Psoas muscle (tissue), 8 donors: Measurements from ENCODE around the gene FAM120B. TPM values are rescaled to one million over a fixed set of nuclear protein-coding genes. Genes with fewer than 3 reads are reported as not detected.
"Not testable (repeated sequence)": the region's sequence is repeated elsewhere in the genome, so short reads cannot be mapped to it uniquely, and the experiment has no call there.

Source experiments
- ATAC-seq, 4 donors: fragments of 200-7000 bp; cut with Tn5 transposase; one replicate each; pipeline ENCODE4 v1.9.1; 2020; ENCODE audit warnings: moderate library complexity in 3 of 4, mild to moderate bottlenecking in 2 of 4
- DNase-seq, 2 donors: peaks; one replicate each; pipeline ENCODE4 v3.0.0-alpha.2; 2020
- H3K27ac ChIP-seq: fragments of 200-600 bp; one replicate; pipeline ENCODE4 v1.8.0; 2022
- H3K27me3 ChIP-seq, 3 donors: fragments of 200-600 bp in 1 of 3; one replicate each; pipeline versions ENCODE4 v1.6.1 to v1.8.0; 2013 to 2022; ENCODE audit warnings: low read length in 2 of 3, mild to moderate bottlenecking in 2 of 3, moderate library complexity in 1 of 3; ENCODE audit not compliant: insufficient read depth in 3 of 3
- H3K36me3 ChIP-seq, 2 donors: fragments of 200-600 bp in 1 of 2; one replicate each; pipeline versions ENCODE4 v1.6.1 to v1.8.0; 2013 to 2022; ENCODE audit warnings: low read depth in 1 of 2, mild to moderate bottlenecking in 1 of 2, moderate library complexity in 1 of 2; ENCODE audit not compliant: insufficient read depth in 1 of 2
- H3K4me1 ChIP-seq: fragments of 200-600 bp; one replicate; pipeline ENCODE4 v1.8.0; 2022
- H3K4me3 ChIP-seq: fragments of 200-600 bp; one replicate; pipeline ENCODE4 v1.8.0; 2022; ENCODE audit warnings: mild to moderate bottlenecking
- H3K9me3 ChIP-seq: fragments of 200-600 bp; one replicate; pipeline ENCODE4 v1.8.0; 2022
- CTCF ChIP-seq: fragments of 200-600 bp; IDR thresholded peaks from one replicate; pipeline ENCODE4 v1.8.0; 2022; ENCODE audit warnings: antibody characterized with exemption
- WGBS, 3 donors: extraction: QIAGEN DNeasy Blood & Tissue Kit; methylation state at CpG; one replicate each; pipeline versions ENCODE4 v1.1.6 to v1.1.7; 2013; 5-methylcytosine and 5-hydroxymethylcytosine counted together
- intact Hi-C, 2 donors: fragments of 100-400 bp; cut with DNase I; formaldehyde crosslinking; loops; one replicate each; pipeline versions ENCODE4 v1.11.0 to v1.14.2; 2022
- polyA plus RNA-seq, 3 donors: library from polyadenylated mRNA; stranded (reverse); fragments of 200-250 nt; gene quantifications; one replicate each; pipeline ENCODE4 v1.2.3, GENCODE V29; 2013
- total RNA-seq, 4 donors: library from RNA; stranded (reverse); fragmentation: NEBNext Ultra II Directional in 2 of 4; extraction: Animal tissue kit (Norgen Biotek cat#: 25700) in 2 of 4; gene quantifications; one replicate each; pipeline versions ENCODE4 v1.2.1 to v1.2.4, GENCODE V29; 2021 to 2023
- donor health status: healthy with polysubstance abuse.
- donor health status: DM: no; HTN: no; CAD: no; lungs with moderate emphysema.
- donor health status: Bipolar disorder and iron deficiency.
- donor health status: healthy.
- donor health status: DM: yes; HTN: yes; CAD: no.
- donor health status: DM: no; HTN: no; CAD: no.
- donor health status: DM: no; HTN: no; CAD: no.
- donor health status: DM: yes; HTN: yes; CAD: no.

The FAM120B gene
- total and polyA plus RNA-seq, 7 donors = 9.2 to 24.2 (median 19.4) TPM

- ATAC-seq (peak in 2 of 4 donors; percentile 36 to 37), DNase-seq (no peak)
- Histone ChIP-seq H3K4me1 (no peaks in the 10 kb centered on the region), H3K4me3 (no peak overlapping the region), H3K9me3 (no peaks in the 10 kb centered on the region), H3K27me3 (no peaks in the 10 kb centered on the region), H3K36me3 (peaks cover 6 to 100% of the 10 kb centered on the region in 2 donors), H3K27ac (no peak overlapping the region)
- intact Hi-C loops = no loop called here
- no peak for TF ChIP-seq CTCF
- 79 to 93% (median 84%) methylated on average over 7 of the region's 7 CpGs for WGBS, 3 donors
Measured at GRCh38 chr6:170393033-170393432, 86.5 kb downstream of the FAM120B start.

GRCh38 chr6:170393807-170394399, 87.3 kb downstream of the FAM120B start:
- no peaks in the 10 kb centered on the region for H3K27me3 ChIP-seq
- no peak for TF ChIP-seq CTCF
- intact Hi-C loops = no loop called here
- H3K4me1 ChIP-seq = no peaks in the 10 kb centered on the region
- H3K9me3 ChIP-seq = no peaks in the 10 kb centered on the region
- no peak overlapping the region for H3K27ac ChIP-seq
- no peak for DNase-seq
- ATAC-seq = no peak
- H3K4me3 ChIP-seq = no peak overlapping the region
- WGBS, 3 donors = 91 to 94% (median 93%) methylated on average over 9 of the region's 9 CpGs
- H3K36me3 ChIP-seq = peaks cover 4 to 95% of the 10 kb centered on the region in 2 donors

- ATAC-seq (no peak), DNase-seq (no peak)
- intact Hi-C loops = no loop called here
- no peak for TF ChIP-seq CTCF
- Histone ChIP-seq H3K27me3 (no peaks in the 10 kb centered on the region), H3K27ac (no peak overlapping the region), H3K4me1 (no peaks in the 10 kb centered on the region), H3K9me3 (no peaks in the 10 kb centered on the region), H3K4me3 (no peak overlapping the region), H3K36me3 (peaks cover 4 to 93% of the 10 kb centered on the region in 2 donors)
- WGBS, 3 donors = 95 to 98% (median 97%) methylated on average over 6 of the region's 6 CpGs
Measured at GRCh38 chr6:170394980-170395379, 88.4 kb downstream of the FAM120B start.

- H3K4me1 ChIP-seq, H3K27me3 ChIP-seq, H3K27ac ChIP-seq, ATAC-seq, intact Hi-C loops, H3K4me3 ChIP-seq, H3K9me3 ChIP-seq, DNase-seq: not testable (repeated sequence)
- 94 to 95% (median 95%) methylated on average over 1 of the region's 1 CpG for WGBS, 3 donors
- H3K36me3 ChIP-seq = peaks cover 4 to 80% of the 10 kb centered on the region in 2 donors
Measured at GRCh38 chr6:170398743-170399369, 92.3 kb downstream of the FAM120B start.

- H3K9me3 ChIP-seq, ATAC-seq, H3K27me3 ChIP-seq, H3K4me1 ChIP-seq, DNase-seq, intact Hi-C loops, H3K27ac ChIP-seq, H3K4me3 ChIP-seq: not testable (repeated sequence)
- H3K36me3 ChIP-seq = peaks cover 4 to 80% of the 10 kb centered on the region in 2 donors
- WGBS, 3 donors = 44 to 60% (median 48%) methylated on average over 2 of the region's 2 CpGs
Measured at GRCh38 chr6:170399955-170400558, 93.5 kb downstream of the FAM120B start.
